ENCODE results near the gene MAPK8. TPM values are rescaled to one million over a fixed set of nuclear protein-coding genes. Genes with fewer than 3 reads are reported as not detected.

MAPK8 gene
- total RNA-seq, 1 donor from 2014 or later = 43.2 TPM

DNA sequence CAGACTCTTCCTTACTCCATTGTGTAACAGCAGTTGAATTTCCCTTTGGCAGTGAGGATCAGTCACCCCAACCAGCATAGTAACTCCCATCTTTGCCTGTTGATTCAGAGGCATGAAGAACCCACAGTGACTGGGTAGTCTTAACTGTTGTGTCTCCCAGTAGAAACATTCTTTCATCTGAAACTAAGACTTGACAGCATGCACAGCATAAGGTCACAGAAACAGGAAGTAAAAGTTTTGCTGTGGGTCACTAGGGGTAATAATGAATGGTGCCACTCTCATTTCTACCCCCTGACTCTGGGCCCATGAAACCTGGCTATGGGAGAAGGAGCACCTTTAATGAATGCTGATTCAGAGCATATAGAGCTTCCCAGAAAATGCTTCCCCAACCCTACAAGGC, 23.6 kb upstream of the MAPK8 start:
- FAIRE-seq = no peak

DNA sequence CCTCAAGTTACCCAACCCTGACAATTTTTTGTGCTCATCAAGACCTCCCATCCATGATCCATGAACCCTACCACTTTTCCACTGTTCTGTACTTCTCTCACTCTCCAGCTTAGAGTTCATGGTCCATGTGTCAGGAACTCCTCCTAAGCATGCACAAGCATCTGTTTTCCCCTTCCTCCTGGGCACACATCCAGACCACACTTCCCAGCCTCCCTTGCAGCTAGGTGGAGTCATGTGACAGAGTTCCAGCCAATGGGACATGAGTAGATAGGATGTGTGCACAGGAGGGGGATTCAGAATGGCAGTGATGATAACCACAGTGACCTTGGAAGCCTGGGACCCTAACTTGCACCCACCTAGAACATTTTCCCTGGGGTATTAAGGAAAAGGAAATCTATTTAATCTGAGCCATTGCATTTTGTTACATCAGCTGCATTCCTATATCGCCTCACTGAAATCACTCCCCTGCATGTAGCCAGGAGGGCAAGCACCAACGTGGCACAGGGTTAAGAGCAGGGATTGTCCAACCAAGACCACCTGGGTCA, 22.4 kb upstream of the MAPK8 start:
- TF ChIP-seq, protein P1, sequence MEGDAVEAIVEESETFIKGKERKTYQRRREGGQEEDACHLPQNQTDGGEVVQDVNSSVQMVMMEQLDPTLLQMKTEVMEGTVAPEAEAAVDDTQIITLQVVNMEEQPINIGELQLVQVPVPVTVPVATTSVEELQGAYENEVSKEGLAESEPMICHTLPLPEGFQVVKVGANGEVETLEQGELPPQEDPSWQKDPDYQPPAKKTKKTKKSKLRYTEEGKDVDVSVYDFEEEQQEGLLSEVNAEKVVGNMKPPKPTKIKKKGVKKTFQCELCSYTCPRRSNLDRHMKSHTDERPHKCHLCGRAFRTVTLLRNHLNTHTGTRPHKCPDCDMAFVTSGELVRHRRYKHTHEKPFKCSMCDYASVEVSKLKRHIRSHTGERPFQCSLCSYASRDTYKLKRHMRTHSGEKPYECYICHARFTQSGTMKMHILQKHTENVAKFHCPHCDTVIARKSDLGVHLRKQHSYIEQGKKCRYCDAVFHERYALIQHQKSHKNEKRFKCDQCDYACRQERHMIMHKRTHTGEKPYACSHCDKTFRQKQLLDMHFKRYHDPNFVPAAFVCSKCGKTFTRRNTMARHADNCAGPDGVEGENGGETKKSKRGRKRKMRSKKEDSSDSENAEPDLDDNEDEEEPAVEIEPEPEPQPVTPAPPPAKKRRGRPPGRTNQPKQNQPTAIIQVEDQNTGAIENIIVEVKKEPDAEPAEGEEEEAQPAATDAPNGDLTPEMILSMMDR (IDR thresholded peaks at IDR 0.05; ENCODE audit: insufficient read depth, low read length, severe bottlenecking) = no peak
- H3K27me3 ChIP-seq (ENCODE audit: control insufficient read depth, insufficient read depth, low read length) = peaks cover 3% of the 10 kb centered on the region
- FAIRE-seq = no peak
- H3K36me3 ChIP-seq (ENCODE audit: control insufficient read depth, insufficient read depth, low read length) = no peaks in the 10 kb centered on the region
- no peak for DNase-seq (ENCODE audit: low read depth)
- H3K4me3 ChIP-seq (ENCODE audit: low read depth, low read length) = no peak overlapping the region

More for the DNA sequence above, 23.6 kb upstream of the MAPK8 start:
- peaks cover 3% of the 10 kb centered on the region for H3K27me3 ChIP-seq (ENCODE audit: control insufficient read depth, insufficient read depth, low read length)
- no peaks in the 10 kb centered on the region for H3K36me3 ChIP-seq (ENCODE audit: control insufficient read depth, insufficient read depth, low read length)
- TF ChIP-seq, protein P1 (IDR thresholded peaks at IDR 0.05; ENCODE audit: insufficient read depth, low read length, severe bottlenecking) = no peak
- no peak overlapping the region for H3K4me3 ChIP-seq (ENCODE audit: low read depth, low read length)
- DNase-seq (ENCODE audit: low read depth) = no peak

DNA sequence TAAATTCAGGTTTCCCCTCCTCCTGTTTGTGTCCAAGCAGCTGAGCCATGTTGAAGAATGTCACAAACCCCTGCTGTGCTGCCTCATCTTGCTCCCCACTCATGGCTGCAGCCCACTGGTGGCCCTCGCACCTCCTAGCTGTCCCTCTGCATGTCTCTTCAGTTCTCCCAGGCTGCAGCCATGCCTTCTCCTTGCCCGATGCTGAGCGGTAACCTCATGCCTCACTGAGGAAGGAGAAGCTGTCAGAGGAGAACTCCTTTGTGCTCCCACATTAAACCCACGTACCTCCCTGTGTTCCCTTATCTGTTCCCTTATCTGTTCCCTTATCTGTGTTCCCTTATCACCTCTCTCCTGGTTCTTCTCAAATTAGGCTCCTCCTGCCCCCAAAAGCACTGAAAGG, 21.7 kb upstream of the MAPK8 start:
- Histone ChIP-seq H3K4me3 (ENCODE audit: low read depth, low read length) (no peak overlapping the region), H3K36me3 (ENCODE audit: control insufficient read depth, insufficient read depth, low read length) (no peaks in the 10 kb centered on the region), H3K27me3 (ENCODE audit: control insufficient read depth, insufficient read depth, low read length) (peaks cover 3% of the 10 kb centered on the region)
- DNase-seq (ENCODE audit: low read depth) (no peak), FAIRE-seq (no peak)
- TF ChIP-seq, protein P1 (IDR thresholded peaks at IDR 0.05; ENCODE audit: insufficient read depth, low read length, severe bottlenecking) = no peak

DNA sequence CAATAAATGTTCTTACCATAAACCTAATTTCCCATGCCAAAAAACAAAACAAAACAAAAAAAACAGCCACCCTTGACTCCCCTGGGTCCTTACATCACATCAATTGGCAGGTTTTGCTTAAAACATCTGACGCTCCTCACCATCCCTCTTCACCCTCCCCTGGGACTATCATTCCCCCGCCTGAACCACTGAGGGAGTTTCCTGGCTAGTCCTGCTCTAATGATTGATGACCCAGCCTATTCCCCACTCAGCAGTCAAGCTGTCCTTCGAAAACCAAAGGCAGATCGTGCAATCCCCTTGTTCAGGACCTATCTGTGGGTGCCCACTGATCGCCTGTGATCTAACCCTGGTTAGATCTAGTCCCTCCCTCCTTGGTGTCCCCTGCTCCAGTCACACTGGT, 20.8 kb upstream of the MAPK8 start:
- Histone ChIP-seq H3K36me3 (ENCODE audit: control insufficient read depth, insufficient read depth, low read length) (no peaks in the 10 kb centered on the region), H3K4me3 (ENCODE audit: low read depth, low read length) (no peak overlapping the region), H3K27me3 (ENCODE audit: control insufficient read depth, insufficient read depth, low read length) (peaks cover 3% of the 10 kb centered on the region)
- no peak for DNase-seq (ENCODE audit: low read depth)
- no peak for FAIRE-seq
- TF ChIP-seq, protein P1 (IDR thresholded peaks at IDR 0.05; ENCODE audit: insufficient read depth, low read length, severe bottlenecking) = no peak

DNA sequence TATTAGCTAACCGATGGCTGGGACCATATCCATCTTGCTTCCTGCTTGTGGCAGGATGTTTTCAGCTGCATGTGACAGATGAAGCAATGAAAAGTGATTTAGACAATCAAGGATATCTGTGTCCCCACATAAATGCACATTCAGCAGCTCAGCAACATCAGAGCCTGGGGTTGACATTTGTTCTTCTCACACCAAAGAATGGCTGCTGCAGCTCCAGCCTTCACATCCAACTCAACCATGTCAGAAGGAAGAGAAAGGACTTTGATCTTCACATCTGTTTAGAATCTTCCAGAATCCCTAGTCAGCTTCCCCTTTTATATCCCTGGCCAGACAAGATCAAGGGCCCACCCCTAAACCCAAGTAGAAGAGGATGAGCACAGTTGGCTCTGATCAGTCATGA, 20.1 kb upstream of the MAPK8 start:
- DNase-seq (ENCODE audit: low read depth) (no peak), FAIRE-seq (no peak)
- Histone ChIP-seq H3K4me3 (ENCODE audit: low read depth, low read length) (no peak overlapping the region), H3K36me3 (ENCODE audit: control insufficient read depth, insufficient read depth, low read length) (no peaks in the 10 kb centered on the region), H3K27me3 (ENCODE audit: control insufficient read depth, insufficient read depth, low read length) (peaks cover 3% of the 10 kb centered on the region)
- TF ChIP-seq, protein P1 (IDR thresholded peaks at IDR 0.05; ENCODE audit: insufficient read depth, low read length, severe bottlenecking) = no peak
